NCI-H1436 treated with DMSO at 0.1 percent for 48 hours (cell line): ENCODE results near the gene PKDCC.

Experiments used
- DNase-seq: peaks from one replicate; lab custom pipeline; 2025; lab: John Stamatoyannopoulos, UW

PKDCC gene

DNA sequence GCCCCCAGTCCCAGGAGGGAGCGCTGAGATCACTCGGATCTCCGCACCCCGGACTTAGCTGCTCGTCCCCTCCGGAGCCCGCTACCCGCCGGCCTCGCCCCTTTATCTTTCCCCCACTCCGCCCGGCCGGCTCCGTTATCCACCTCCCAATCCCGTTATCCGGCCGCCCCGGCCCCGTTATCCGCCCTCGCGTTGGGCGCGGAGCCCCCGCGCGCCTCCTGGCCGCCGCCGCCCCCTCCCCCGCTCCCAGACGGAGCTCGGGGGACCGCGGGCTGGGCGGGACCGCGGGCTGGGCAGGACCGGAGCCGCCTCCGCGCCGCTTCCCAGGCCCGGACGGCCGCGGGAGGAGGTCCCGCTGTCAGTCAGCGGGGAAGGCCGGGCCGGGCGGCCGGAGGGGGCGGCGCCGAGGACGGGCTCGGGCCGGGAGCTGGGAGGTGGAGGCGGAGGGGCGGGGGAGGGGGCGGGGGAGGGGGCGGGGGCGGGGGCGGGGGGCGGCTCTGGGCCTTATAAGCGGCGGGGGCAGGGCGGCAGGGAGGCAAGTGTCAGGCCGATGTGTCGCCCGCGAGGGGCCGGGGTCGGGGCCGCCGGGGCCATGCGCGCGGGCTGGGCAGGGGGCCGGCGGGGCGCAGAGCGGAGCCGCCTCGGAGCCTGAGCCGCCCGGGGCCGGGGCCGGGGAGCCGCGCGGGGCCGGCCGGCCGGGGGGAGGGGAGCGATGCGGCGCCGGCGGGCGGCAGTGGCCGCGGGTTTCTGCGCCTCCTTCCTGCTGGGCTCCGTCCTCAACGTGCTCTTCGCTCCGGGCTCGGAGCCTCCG is at the start of gene PKDCC:
Gene PKDCC (plus strand): TSS at position 534 of the 811 bp plus-strand sequence. CDS start 179 bp downstream, at position 713.
- no peak for DNase-seq

- DNase-seq: no peak
These were observed 49.4 kb upstream of the PKDCC start for GRCh38 chr2:41998186-41999127.

DNA sequence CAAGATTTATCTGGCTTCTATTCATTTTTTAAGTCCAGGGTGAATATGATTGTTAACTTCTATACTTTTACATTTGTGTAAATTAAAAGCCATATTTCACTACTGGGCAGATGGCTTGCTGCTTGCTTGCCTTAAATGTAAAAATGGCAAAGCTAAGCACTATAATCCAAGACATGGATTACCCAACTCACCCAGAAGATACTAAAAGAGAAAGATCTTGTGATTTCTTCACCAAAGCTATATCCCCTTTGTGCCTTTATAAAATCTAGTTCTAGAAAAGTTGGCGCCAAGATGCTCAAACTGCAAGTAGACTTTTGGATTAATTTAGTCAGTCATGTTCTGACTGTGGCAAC is 48.7 kb upstream of the PKDCC start:
- no peak for DNase-seq

DNA sequence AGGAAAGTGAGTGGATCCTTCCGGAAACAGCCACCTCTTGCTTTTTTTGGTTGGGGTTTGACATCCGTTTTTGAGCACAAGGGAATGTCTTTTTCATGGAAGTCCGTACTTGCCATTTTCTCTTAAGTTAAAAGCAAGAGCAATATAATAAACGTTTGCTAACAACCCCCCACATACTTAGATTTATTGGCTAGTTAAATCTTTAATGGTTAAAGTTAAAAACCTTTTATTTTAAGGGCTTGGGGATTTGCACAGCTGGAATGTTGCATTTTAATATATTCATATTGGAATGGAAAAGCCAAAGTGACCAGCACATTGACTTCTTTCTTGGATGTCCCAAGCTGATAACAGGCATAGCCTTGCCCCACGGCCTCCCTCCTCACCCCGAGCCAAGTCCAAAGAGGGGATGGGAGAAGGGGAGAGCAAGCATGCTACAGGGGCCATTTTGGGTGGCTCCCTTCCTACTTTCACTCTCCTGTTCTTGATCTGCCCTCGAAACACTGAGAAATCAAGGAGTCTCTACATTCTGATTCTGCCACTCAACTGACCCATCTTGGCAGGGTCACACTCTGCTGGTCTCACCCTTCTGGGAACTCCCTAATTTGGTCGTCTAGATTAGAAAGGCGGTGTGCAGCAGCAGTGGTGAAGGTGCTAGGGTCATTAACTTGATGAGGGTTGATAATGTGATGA is 48.1 kb upstream of the PKDCC start:
- no peak for DNase-seq

- no peak for DNase-seq
These were observed 46.1 kb upstream of the PKDCC start for GRCh38 chr2:42001711-42002201.

GRCh38 chr2:42007551-42007950 is 40.3 kb upstream of the PKDCC start:
- DNase-seq: no peak

- no peak for DNase-seq
These were observed 39.4 kb upstream of the PKDCC start for GRCh38 chr2:42008241-42008921.

- DNase-seq: no peak
These were observed 37.9 kb upstream of the PKDCC start for GRCh38 chr2:42009657-42010580.

DNA sequence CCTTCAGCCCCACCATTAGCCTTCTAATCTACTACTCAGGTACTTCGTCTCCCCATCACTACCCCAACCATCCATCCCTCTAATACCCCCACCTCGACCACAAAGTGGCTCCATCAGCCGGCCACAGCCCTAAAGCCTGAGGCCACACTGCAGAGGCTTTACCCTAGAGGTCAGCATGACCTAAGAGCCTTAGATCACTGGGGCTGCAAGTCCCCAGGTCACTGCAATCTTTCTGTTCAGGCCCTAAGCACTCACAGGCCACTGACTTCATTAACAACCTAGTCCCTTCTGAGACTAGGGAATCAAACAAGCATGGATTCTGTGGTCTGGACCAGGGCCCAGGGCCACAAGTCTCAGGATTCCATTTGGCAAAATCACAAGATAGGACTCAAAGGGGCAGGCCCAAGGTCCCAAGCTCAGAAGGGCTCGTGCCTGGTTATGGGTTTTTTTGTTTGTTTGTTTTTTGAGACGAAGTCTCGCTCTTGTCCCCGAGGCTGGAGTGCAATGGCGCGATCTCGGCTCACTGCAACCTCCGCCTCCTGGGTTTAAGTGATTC is 37.0 kb upstream of the PKDCC start:
- DNase-seq: no peak

GRCh38 chr2:42012137-42012536 is 35.7 kb upstream of the PKDCC start:
- no peak for DNase-seq

DNA sequence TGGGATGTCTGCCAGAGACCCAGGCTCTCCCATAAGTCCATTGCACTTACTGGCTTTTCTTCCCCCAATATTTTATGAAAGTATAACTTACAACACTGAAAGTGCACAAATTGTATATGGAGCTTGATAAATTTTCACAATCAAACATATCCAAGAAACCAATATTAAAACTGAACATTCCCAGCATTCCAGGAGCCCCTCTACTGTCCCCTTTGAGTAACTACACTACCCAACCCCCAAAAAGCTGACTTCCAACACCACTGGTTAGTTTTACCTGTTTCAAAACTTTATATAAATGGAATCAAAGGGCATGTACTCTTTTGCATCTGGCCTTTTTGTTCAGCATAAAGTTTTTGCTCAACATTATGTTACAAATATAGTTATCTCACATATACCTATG is 35.2 kb upstream of the PKDCC start:
- DNase-seq: no peak

DNA sequence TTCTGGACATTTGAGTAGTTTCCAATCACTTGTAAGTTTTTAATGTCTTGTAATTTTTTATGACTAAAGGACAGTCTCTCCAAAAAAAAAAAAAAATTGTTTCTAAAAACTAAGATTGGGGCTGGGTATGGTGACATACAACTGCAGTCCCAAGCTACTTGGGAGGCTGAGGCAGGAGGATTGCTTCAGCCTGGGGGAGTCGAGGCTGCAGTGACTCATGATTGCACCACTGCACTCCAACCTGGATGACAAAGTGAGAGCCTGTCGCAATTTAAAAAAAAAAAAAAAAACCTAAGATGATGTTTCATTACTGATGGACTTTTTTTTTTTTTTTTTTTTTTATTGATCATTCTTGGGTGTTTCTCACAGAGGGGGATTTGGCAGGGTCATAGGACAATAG is 34.4 kb upstream of the PKDCC start:
- DNase-seq: no peak

GRCh38 chr2:42021464-42021863 is 26.4 kb upstream of the PKDCC start:
- no peak for DNase-seq

GRCh38 chr2:42025151-42025582 is 22.7 kb upstream of the PKDCC start:
- DNase-seq: no peak

DNA sequence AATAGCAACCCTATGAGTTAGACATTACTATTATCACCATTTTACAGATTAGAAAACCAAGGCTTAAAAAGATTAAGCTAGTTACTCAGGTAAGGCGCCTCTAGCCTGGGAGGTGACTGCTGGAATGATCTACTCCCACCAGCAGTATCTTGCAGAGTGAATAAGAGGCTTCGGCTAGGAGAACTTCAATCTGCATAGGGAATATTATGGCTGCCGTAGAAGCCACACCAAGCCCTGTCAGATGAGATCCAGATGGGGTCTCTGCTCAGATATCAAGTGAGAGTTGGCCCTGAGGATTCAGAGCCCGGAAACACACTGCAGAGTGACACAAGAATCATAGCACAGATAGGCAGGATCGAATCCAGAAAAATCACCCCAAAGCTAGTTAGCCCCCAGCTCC is 21.5 kb upstream of the PKDCC start:
- no peak for DNase-seq

DNA sequence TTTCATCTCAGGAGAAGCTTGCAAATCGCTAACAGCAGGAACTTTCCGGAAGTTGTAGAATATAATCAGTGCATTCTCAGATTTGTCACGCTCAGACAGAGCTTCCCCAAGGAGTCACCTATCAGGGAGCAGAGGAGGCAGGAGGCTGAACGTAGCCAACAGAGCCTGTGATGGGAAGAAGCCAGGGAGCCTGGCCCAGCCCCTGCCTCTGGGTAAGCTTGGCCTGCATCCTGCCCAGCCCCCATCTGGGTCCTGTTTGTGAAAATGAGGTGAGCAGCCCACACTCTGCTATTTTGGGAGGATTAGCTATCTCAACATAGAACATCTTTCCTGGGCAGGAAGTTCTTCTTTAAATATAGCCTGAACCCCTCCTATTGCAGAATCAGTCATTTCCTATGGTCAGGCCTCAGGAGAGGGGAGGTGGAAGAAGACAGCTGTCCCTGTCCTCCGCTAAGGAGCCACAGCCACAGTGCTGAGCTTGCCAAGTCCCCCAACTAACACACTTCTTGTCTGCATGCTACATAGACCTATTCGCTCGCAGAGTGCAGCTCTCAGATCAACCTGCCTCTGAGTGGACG is 19.2 kb upstream of the PKDCC start:
- DNase-seq: no peak

DNA sequence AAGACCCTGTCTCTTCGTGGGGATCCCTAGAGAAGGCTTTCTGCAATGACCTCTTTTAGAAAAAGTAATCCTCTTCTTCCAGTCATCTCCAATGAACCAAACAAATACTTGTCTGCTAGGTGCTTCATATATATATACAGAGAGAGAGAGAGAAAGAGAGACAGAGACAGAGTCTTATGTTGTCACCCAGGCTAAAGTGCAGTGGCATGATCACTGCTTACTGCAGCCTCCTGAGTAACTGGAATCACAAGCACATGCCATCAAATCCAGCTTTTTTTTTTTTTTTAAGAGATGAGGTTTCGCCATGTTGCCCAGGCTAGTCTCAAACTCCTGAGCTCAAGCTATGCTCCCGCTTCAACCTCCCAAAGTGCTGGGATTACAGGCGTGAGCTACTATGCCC is 18.6 kb upstream of the PKDCC start:
- no peak for DNase-seq

DNA sequence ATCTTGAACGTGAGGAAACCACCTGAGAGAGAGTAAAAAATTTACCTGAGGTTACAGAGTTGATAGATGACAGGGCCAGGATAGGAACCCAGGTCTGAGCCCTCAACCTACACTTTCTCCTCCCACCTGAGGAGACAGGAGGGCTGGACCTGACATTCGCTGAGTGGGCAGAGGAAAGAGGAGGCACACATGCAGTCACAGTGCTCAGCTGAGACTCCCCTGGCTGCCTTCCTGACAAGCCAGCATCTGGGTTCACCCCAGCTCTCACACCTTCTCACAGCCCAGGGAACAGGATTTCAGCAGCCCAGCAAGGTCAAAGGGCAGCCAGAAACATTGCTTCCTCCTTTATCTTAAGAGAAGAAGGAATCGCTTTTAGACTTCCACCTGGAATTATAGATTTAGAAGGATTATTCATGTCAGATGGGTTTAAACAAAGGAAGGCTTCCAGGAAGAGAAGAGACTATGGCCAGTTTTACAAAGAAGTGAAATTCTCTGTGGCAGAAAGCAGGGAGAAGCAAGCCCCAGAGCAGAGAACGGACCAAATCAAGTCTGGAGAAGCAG is 18.1 kb upstream of the PKDCC start:
- no peak for DNase-seq

GRCh38 chr2:42030200-42030759 is 17.5 kb upstream of the PKDCC start:
- no peak for DNase-seq
